ENCODE data around the gene TKFC.
"Not testable (repeated sequence)": the region's sequence is repeated elsewhere in the genome, so short reads cannot be mapped to it uniquely, and the experiment has no call there.

Gene TKFC

GRCh38 chr11:61368646-61369045, 35.6 kb downstream of the TKFC start:
- no peak for DNase-seq (ENCODE audit: low read depth in 2 of 2)

DNA sequence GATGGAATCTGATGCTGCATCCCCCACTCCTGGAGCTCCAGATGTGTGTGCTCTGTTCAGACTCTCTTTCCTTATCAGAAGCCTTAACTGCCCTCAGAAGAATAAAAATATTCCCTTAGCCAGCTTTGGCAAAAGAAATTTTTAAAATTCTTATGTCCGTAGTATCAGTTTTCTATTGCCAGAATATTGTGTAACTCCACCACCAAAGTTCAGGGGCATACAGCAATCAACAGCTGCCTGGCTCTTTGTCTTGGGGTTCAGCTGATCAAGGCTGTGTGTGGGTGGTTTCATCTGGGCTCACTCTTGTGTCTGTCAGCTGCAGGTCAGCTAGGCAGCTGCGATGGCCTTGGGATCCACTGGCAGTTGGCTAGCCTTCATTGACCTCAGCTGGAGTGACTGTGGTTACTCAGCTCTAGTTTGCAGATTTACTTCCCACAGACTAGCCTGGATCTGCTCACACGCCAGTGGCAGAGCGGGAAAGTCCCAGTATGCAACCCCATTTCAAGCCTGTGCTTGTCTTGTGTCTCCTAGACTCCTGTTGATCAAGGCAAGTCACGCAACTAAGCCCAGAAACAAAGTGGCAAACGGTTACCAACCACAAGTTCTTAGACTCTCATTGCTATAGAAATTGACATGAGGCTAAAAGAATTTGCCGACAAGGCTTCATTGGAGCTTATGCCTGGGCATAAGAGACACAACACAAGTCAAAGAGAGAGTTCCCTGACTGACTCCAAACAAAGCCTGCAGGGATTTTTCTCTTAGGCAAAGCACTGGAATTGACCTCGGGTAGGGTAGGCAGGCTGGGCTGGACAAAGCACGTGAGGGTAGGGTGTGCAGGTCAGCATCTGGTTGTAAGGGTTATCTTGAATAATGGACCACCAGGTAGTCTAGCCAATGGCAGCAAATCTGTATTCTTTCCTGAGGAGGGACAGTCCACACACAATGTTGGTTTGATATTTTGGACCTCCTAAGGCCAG, 36.6 kb downstream of the TKFC start:
- DNase-seq (ENCODE audit: low read depth in 2 of 2): no peak

GRCh38 chr11:61370349-61371005, 37.4 kb downstream of the TKFC start:
- DNase-seq (ENCODE audit: low read depth in 2 of 2): no peak

- DNase-seq (ENCODE audit: low read depth in 2 of 2): no peak
Measured at GRCh38 chr11:61372659-61373420, 39.8 kb downstream of the TKFC start.

DNA sequence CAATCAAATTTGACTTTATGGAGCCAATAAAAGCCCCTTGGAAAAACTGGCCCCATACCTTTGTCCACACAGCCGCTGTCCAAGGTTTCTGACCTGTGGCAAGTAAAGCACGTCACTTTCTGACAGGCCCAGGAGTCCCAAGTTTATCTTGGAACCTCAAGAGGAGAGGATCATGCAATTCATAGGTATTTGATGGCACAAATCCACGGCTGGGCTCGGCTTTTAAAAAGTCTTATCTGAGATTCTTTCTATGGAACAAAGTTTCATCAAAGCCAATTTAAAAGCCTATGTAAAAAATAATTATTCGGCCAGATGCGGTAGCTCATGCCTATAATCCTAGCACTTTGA, 42.7 kb downstream of the TKFC start:
- no peak for DNase-seq (ENCODE audit: low read depth in 2 of 2)

DNA sequence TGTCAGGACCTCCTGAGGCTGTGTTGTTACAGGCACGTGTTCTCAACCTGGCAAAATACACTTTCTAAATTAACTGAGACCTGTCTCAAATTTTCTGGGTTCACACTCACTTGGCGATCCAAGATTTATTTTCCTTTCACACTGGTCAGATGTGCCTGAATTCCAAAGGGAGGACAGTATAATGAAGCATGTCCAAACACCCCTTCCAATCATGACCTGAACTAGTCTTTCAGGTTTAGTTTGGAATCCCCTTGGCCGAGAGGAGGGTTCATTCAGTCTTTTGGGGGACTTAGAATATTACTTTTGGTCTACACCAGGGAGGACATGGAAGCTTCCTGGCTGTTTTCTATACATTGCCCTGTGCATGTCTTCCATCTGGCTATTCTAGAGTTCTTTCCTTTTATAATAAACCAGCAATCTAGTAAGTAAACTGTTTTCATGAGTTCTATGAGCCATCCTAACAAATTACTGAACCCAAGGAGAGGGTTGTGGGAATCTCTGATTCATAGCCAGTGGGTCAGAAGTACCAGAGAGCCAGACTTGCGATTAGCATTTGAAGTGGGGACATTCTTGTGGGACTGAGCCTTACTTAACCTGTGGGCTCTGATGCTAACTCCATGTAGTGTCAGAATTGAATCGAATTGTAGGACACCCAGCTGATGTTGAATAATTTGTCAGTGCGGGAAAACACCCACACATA, 44.6 kb downstream of the TKFC start:
- DNase-seq (ENCODE audit: low read depth in 2 of 2): no peak

DNA sequence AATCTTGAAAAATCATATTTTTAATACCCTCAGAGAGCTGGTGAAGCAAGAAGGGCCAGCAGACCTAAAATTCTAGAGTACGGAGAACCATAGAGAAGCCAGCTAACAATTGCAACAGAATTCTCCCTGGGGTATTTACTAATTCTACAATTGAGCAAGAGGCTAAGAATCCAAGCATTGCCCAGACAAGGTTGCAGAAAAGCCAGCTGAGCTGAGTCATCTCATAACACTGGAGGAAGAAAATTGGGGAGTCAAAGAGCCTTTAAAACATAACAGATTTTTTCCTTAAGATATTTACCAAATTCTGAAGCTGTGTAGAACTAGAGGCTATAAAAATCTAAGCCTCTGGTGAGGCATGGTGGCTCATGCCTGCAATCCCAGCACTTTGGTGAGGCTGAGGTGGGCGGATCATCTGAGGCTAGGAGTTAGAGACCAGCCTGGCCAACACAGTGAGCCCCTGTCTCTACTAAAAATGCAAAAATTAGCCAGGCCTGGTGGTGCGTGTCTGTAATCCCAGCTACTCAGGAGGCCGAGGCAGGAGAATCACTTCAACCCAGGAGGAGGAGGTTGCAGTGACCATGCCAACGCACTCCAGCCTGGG, 45.8 kb downstream of the TKFC start:
- no peak for DNase-seq (ENCODE audit: low read depth in 2 of 2)

GRCh38 chr11:61380884-61381283, 47.9 kb downstream of the TKFC start:
- no peak for DNase-seq (ENCODE audit: low read depth in 2 of 2)

GRCh38 chr11:61383859-61384258, 50.8 kb downstream of the TKFC start:
- not testable (repeated sequence) for DNase-seq (ENCODE audit: low read depth in 2 of 2)

DNA sequence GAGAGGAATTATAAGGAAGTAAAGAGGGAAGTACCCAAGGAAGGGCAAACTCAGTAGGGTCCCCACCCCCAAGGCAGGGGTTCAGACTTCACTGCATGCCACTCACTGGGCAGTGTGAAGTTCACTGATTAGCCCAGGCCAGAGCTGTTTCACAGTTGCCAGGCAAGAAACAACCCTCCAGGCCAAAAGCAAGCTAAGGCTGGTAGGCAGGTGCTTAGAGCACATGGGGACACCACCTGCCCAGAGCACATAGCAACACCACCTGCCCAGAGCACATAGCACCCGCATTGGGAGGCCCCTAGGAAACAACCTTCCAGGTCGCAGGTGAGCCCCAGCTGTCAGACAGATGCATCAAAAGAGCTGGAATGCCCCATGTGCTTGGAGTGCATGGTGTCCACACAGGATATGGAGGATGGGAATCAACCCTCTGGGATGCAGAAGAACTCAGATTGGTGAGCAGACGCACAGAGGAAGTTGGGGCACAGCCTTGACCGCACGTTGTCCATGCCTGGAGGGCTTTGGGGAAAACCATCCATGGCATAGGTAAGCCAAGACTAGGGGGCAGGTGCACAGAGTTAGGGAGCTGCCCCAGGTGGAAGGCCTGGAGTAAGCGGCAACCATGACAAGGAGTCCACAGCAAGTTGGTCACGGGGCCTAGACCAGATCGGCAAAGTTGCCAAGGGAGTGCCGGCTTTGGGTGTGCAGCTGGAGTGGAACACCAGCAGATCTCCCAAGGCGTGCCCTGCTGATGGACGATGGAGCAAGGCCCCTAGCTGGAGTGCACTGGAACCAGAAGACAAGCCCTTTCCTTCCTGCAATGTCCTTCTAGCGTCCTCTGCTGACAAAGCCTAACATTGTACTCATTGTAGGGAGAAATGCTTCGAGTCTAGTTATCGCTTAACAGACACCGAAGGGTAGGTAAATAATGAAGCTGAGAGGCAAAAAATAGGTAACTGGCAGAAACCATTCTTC, 51.5 kb downstream of the TKFC start:
- no peak for DNase-seq (ENCODE audit: low read depth in 2 of 2)

DNA sequence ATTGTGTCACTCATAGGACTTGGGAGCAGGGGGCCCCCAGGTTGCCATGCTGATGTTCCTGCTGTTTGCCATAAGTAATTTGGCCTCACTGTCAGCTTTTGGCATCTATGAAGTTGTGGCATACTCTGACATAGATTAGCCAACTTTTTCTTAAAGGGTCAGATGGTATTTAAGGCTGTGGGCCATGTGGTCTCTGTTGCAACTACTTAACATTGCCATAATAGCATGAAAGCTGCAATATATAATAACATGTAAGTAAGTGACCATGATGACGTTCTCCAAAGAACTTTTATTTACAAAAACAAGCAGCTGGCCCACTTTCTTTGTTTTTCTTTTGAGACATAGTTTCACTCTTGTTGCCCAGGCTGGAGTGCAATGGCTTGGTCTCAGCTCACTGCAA, 57.1 kb downstream of the TKFC start:
- no peak for DNase-seq (ENCODE audit: low read depth in 2 of 2)

DNA sequence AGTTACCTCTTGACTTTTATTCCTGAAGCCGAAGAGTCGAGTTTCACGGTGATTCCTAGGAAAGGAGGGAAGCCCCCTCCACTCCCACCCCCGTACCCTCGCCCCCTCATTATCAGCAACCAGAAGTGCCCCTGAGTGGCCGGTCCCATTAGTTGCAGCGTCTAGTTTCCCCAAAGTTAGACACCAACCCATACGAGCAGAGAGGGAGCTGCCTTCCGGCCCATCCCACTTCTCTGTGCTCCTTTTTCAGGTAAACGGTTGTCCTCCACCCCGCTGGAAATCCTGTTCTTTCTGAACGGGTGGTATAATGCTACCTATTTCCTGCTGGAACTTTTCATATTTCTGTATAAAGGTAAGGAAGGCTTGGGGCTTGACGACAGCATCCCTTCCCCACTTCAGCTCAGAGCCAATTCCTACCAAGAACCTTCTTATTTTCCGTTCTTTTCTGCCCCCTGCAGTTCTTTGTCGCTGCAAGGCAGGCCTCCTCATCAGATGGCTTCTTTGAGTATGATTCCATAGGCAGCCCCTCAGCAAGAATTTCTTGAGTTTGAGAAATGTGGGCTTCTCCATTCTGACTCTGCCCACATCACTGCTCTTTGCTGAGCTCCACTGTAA, 60.1 kb downstream of the TKFC start:
- DNase-seq (ENCODE audit: low read depth in 2 of 2): no peak
